HG02938 (cell line): Measurements from ENCODE around the gene WDR27.
A peak's percentile ranks its signal among the peaks of the same experiment; 100 is the strongest.

Experiments
- ATAC-seq: cut with Tn5 transposase; IDR thresholded peaks from one replicate; pipeline ENCODE4 v1.9.1; 2021; ENCODE audit warnings: mild to moderate bottlenecking, moderate library complexity; ENCODE audit not compliant: unreplicated experiment

Gene WDR27

DNA sequence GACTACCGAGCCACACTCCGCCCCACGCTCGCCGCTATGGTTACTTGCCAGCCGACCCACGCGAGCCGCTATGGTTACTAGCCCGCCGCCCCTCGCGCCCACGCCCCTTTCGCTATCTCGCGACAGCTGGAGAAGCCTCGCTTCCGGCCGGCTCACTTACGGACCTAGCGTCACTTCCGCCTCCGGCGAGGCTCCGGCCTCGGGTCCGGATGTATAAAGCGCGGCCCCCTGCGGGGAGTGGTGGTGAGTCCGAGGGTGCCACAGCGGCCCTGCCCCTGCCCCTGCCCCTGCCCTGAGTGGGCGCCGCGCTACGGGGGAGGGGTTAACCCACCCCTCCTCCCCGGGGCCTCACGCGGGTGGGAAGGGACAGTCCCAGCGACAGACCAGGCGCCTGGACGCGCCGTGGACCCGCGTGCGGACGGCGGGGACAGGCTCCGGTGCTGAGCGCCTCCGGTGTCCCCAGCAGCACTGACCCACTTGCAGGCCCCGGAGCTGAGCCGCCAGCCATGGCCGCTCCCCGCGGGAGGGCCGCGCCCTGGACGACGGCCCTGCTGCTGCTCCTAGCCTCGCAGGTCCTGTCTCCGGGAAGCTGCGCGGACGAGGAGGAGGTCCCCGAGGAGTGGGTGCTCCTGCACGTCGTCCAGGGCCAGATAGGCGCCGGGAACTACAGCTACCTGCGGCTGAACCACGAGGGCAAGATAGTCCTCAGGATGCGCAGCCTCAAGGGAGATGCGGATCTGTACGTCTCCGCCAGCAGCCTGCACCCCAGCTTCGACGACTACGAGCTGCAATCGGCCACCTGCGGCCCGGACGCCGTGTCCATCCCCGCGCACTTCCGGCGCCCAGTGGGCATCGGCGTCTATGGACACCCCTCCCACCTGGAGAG, at the start of gene WDR27, which contains the start of gene C6orf120:
TSS of gene WDR27 (minus strand) at position 76 of the 886 bp plus-strand sequence. CDS start 13,024 bp downstream, outside the sequence.
TSS of gene C6orf120 (plus strand) at position 173 of the 886 bp plus-strand sequence. CDS start at position 507, 334 bp downstream.
- peak; percentile 85 for ATAC-seq

DNA sequence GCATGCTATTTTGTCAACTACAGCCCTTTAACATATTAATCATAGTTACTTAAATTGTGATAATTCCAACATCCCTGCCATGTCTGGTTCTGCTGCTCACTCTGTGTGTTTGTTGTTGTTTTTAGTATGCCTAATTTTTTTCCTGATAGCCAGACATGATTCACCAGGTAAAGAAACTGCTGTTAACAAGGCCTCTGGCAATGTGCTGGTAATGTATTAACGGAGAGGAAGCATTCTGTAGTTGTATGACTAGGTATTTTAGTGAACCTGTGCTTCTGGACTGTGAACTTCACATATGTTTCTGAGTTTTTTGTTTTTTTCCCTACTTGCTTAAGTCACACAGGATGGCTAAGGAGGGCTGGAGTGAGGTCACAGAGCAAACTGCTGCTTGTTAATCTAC, 44.7 kb upstream of the WDR27 start:
- ATAC-seq: no peak

DNA sequence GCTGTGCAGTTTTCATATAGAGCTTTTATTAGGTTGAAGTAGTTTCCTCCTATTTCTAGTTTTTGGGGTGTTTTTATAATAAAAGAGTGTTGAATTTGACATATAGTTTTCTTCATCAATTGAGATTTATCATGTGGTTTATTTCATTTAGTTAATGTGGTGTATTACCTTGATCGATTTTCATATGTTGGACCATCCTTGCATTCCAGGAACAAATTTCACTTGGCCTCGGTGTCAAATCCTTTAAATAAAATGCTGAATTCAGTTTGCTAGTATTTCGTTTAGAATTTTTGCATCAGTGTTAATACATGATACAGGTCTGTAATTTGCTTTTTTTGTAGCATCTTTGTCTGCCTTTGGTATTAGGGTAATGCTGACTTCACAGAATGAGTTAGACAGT, 43.6 kb upstream of the WDR27 start:
- no peak for ATAC-seq

DNA sequence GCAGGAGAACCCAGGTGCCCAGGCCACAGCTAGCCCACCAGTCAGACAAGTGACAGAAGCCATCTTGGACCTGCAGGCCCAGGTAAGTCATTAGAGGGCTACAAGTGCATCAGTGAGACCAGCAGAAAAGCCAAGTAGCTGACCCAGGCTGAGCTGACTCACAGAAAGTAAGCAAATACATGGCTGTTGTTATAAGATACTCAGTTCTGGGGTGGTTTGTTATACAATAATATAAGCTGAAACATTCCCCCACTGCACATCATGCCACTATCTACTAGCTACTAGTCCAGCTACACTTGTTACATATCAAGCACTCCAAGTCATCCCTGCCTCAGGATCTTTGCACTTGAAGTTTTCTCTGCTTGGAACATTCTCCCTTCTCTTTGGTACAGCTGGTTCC, 39.5 kb upstream of the WDR27 start:
- no peak for ATAC-seq

DNA sequence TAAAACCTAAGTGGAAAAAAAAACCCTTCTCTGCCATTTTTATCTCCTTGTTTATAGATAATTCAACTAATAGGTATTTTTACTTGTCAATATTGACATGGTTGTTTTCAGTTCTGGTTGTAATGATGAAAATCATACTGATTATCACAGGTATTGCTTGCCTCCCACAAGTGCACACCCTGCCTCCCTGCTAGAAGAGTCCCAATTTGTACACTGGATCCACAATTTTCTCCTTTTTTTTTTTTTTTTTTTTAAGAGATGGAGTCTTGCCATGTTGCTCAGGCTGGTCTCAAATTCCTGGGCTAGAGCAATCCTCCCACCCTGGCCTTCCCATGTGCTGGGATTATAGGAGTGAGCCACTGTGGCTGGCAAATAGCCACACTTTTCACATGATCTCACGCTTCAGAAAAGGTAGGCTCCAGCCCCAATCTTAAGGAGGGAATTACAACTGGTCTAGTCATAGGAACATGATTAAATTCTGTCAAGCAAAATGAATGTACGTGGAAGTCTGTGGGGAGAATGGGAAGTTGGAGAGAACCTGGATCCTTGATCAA, 37.2 kb upstream of the WDR27 start:
- no peak for ATAC-seq

DNA sequence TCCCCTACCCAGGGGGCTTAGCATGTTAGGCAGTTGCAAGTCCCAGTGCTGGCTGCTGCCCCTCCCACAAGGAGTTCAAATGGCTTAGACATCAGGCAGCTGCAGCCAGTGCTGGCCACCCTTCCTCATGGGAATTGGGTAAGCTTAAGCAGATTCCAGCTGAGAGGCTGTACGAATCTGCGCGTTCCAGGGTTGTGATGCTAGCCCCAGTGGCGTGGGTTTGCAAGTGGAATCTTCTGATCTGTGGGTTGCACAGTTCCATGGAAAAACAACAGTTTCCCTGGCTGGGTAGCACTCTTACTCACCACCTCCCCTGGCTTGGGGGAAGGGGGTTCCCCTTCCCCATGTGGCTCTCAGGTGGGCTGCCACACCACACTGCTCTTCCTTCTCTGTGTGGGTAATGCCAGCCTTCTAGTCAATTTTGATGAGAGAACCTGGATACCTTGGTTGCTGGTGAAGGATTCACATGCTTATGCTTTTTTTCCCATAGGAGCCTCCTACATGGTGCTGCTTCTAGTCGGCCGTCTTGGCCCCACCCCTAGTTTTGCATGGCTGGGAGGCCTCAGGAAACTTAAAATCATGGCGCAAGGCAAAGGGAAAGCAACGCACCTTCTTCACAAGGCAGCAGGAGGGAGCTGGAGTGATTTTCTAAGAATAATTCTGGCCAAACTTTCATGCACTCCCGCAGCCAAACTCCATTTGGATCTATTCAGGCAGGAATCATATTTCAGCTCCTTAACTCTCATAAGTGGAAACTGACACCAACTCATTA, 36.6 kb upstream of the WDR27 start:
- no peak for ATAC-seq

DNA sequence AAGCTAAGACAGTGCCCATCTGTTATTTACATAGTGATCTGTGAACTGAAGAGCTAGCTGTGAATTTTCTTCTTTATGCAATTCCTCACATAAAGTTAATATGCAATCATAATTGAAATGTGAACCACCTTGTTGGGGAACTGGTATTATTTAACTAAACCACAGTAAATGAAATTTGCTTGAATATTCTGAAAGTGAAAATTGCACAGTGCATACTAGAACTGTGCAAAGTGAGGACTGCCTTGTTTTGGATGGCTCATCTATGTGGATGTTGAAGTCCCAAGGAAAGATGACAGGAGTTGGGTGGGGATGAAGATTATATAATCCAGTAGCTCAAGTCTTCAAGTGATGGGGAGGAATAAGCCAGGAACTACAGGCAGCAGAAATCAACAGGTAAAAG, 28.1 kb upstream of the WDR27 start:
- no peak for ATAC-seq

DNA sequence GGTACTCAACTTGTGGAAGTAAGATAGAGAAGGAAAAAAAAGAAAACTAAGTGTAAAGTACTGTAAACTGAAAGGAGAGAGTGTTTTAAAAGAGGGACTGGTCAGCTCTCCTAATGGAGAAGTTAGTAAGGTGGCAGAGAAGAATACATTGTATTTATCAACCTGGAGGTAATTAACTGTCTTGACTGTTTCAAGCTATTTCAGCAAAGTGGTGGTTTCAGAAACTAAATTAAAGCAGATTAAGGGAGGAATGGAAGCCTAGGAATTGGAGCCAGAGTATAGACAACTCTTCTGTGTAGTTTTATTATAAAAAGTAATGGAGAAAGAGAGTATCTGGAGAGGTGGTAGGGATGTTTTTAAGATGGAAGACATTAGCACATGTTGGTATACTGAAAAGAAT, 25.1 kb upstream of the WDR27 start:
- no peak for ATAC-seq

DNA sequence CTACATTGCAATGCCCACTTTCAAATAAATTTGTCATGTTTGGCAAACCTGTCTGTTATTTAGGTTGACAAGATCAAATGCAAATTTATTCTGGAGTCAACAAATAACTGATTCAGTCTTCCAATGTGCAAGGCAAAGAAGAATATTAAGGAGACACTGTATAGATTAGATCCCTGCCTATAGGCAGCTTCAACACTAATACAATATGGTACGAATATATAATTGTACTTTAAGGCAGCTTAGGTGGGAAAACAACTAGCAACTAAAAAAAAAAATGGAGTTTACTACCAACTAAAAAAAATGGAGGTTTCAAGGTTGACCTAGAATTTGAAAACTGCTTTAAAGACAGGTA, 24.2 kb upstream of the WDR27 start:
- ATAC-seq: no peak

DNA sequence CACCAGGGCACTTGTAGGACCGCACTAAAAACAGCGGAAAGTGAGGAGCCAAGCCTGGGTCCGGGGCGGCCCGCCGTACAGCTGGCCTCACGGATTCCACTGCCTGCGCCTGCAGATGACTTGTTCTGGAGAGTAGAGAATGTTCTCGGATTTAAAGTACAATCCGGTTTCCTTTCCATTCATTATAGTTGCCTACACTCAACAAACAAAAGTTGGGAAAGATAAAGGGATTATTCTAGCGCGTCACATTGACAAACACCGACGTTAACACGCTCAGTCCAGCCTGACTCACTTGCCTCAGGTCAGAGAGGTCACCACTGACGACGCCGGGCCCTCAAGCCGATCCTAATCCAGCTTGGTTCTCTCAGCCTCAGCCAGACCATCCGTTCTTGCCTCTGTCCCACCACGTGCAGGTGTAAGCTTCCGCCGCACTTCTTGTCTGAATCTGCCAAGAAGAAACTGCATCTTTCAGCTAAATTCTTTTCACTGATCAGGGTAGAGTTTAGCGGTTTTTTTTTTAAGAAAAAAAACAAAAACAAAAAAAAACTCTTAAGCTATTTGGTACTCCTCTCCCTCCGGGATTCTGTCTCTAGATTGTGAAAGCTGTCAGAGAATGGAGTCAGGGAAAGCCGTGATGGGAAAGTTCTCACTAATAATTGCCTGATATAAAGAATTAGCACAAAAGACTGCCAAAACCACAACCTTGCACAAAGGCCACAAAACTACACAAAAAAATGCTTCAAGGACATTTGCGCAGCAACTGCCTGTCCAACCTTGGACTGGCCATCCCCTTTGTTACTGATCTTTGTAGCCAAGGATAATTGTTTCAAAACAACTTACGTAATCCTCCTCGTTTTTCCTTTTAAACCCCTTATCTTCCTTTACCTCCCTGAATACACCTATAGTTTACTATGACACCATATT, 23.6 kb upstream of the WDR27 start:
- peak; percentile 13 for ATAC-seq

DNA sequence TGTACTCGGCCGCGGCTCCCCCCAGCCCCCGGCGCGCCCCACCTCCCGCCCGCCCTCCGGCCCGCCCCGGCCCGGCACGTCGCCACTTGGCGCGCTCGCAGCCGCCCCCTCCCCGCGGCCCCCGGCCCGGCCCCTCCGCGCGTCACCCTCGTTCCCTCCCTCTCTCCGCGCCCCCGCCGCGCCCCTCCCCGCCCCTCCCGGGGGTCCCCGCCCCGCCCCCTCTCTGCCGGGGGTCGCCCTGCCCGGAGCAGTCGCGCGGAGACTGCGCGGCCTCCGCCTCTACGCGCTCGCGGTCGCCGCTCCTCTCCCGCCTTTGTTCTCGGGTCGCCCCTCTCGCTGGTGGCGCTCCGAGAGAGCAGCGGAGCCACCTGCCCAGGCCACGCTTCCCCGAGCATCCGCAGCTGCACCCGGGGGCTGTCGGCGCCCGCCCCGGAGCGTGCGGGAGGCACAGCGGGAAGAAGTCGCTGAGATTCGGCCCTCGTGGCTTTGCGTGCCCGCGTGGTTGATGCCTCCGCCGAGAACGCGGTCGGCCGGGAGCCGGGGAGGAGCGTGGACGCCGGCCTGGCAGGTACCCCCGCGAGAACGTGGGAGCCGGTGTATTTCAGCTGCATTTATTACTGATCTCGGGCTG, 22.8 kb upstream of the WDR27 start, which contains the start of gene PHF10:
TSS of gene PHF10 (minus strand) at position 7 of the 631 bp plus-strand sequence. CDS start 569 bp downstream, outside the sequence.
- peak; percentile 29 for ATAC-seq

DNA sequence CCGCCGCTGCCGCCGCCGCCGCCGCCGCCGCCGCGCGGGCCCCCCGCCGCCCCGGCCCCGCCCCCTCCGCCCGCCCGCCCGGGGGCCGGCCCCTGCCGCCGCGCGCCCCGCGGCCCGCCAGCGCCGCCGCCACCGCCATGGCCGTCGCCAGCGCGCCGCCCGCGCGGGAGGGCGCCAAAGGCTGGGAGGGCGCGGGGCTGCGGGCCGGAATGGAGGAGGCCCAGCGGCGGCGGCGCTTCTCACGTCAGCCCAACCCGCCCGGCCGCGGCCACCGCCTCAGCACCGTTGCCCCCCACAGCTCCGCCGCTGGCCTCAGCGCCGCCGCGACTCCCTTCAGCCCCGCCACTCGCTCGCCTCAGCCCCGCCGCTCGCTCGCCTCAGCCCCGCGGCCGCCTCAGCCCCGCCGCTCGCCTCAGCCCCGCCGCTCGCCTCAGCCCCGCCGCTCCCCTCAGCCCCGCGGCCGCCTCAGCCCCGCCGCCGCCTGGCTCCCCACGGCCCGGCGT, 22.2 kb upstream of the WDR27 start:
- peak; percentile 18 for ATAC-seq

DNA sequence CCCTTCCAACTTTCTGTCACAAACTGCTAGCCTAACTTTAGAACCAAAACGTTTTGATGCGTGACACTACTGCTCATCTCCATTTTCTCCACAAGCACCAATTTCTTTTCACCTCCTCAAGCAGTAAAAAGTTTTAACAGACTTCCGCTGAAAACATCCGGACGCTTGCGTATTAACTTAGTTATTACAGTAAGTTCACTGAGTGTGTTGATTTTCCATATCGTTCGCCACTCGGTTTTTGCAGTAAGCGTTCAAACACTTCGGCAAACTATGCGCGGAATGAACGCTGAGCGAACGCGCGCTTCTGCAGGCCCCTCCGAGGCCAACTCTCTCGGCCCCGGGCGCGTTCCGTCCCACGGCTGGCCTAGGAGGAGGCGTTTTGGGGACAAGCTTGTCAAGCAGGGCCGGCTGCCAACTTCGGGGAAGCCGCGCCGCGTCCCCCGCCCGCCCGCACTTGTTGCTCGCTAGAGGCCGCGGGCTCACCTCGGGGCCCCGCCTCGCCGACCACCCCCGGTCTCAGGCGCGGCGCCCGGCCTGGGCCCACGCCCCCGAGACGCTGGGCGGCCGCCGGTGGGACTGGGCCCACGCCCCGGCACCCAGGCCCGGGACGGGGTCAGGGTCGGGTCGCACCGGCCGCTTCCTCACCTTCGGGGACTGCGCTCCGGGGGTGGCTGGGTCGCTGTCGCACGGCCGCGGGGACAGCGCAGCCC, 21.5 kb upstream of the WDR27 start:
- peak; percentile 47 for ATAC-seq

DNA sequence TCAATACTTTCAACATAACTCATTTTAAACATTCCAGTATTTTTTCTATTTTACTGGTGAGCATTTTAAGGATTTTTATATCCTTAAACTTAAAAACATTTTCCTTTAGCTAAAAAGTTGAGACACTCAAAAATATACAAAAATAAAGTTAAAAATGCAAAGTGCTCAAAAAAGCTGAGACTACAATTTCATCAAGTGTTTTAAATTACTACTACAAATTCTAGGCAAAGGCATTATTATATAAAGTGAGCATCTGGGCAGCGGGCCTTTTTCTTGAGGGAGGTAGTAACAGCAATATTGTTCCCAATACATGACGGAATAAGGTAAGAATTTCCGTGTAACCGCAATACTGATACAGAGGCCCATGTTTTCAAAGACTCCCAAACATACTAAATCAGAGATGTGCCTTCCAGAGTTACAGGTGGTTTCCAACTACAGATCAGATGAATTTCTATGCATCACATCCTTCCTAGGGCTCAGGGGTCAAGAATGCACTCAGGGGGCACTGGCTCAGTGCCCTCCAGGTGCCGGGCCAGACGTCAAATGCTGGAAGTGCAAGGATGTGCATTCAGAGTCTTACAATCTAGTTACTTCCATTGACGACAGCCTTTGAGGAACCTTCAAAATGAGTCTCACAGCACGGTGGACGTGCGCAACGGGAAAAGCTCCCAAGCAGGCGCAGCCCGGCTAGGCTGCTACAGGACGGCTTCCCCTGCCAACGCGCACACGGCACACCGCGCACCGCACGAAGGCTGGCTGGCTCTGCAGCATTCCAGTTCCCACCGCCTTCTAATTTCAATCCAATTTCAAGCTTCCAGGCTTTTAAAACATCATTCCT, 20.8 kb upstream of the WDR27 start:
- ATAC-seq: peak; percentile 27

DNA sequence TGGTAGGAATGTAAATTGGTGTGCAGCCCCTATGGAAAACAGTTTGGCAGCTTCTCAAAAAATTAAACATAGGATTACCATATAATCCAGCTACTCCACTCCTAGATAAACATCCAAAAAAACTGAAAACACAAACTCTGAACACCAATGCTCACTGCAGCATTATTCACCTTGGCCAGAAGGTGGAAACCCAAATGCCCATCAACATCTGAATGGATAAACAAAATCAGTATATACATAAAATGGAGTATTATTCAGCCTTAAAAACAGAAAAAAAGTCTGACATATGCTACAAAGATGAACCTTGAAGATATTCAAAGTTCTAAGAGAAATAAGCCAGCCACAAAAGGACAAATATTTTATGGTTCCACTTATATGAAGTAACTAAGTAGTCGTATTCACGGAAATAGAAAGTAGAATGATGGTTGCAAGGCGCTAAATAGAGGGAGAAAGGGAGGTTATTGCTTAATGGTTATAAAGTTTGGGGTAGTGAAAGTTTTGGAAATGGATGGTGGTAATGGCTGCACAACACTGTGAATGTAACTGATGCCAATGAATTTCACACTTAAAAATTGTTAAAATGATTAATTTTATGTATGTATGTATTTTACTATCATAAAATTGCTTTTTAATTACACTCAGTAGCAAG, 18.5 kb upstream of the WDR27 start:
- no peak for ATAC-seq

DNA sequence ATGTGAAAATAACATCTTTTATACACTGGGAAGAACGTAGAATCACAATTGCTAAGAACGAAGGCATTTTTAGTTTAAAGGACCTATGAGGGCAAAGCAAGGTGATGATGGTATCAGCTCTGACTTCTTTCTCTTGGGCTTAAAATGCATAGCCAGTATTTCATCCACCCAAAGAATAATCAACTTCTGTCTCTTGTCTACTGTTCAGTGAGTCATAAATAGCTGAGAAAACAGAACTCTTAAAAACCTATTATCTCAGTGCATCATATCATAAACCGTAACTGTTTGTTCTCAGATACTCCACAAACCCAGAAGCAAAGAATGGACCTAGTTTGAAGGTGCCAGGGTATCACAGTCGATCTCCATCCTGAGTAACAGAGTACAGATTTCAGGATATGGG, 17.3 kb upstream of the WDR27 start:
- no peak for ATAC-seq

DNA sequence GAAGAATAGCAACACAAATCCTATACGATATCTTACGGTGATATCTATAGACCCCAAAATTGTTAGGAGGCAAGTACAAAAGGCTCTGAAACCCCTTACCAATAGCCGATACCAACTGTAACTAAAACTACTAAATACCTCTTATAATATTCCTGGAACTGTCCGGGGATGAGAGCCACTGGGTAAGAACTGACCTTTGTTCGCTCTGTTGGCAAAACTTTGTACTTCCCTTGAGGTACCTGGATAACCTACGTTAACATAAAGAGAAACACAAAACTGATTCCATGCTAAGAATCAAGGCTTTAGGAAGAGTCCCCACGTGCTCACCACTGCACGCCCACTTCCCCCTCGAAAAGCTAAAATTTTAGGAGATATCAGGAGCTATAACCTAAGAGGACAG, 12.8 kb upstream of the WDR27 start:
- no peak for ATAC-seq

DNA sequence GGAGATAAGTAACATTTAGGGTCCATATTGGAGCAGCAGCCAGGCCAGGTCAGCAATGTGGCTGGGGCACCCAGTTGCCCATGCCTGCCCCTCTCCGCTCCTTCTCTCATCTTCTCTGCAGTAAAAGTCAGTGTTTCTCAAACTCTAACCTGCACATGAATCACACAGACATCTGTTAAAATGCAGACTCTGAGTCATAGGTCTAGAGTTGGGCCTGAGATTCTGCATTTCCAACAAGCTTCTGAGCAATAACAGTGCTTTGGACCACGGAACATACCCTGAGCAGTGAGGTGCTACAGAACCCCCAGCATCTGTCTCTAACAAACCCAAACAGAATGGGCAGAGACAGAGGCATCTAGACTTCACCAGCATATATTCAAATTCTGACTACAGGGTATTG, 12.3 kb upstream of the WDR27 start:
- ATAC-seq: no peak
